Right cardiac atrium (tissue), 5 donors: ENCODE measurements around the gene OTULIN. TPM values are rescaled to one million over a fixed set of nuclear protein-coding genes. Genes with fewer than 3 reads are reported as not detected.

Source experiments
- ATAC-seq, 2 donors: fragments of 200-7000 bp; cut with Tn5 transposase; one replicate each; pipeline versions ENCODE4 v1.8.0 to v1.9.1; 2020; ENCODE audit warnings: moderate library complexity in 2 of 2, mild to moderate bottlenecking in 1 of 2
- DNase-seq, 3 donors: peaks; one replicate each; pipeline ENCODE4 v3.0.0-alpha.2; 2020
- H3K27ac ChIP-seq: one replicate; pipeline ENCODE4 v1.5.1; 2013; ENCODE audit warnings: mild to moderate bottlenecking, low read length, control low read depth, moderate library complexity
- H3K27me3 ChIP-seq: one replicate; pipeline ENCODE4 v1.6.1; 2013; ENCODE audit not compliant: control insufficient read depth, insufficient read depth
- H3K4me1 ChIP-seq: one replicate; pipeline ENCODE4 v1.6.1; 2013; ENCODE audit warnings: low read length; ENCODE audit not compliant: control insufficient read depth, insufficient read depth
- H3K4me3 ChIP-seq: one replicate; pipeline ENCODE4 v1.5.1; 2013; ENCODE audit warnings: low read length, control low read depth
- H3K9me3 ChIP-seq: one replicate; pipeline ENCODE4 v1.6.1; 2013; ENCODE audit warnings: low read length; ENCODE audit not compliant: control insufficient read depth
- WGBS: extraction: QIAGEN DNeasy Blood & Tissue Kit; methylation state at CpG from one replicate; pipeline ENCODE4 v1.1.7; 2013; 5-methylcytosine and 5-hydroxymethylcytosine counted together
- intact Hi-C, 4 donors: fragments of 100-400 bp; cut with DNase I; formaldehyde crosslinking; loops; one replicate each; pipeline versions ENCODE4 v1.11.0 to v1.14.0; 2022 to 2023
- polyA plus RNA-seq: library from polyadenylated mRNA; stranded (reverse); fragments of 200-250 nt; gene quantifications from one replicate; pipeline ENCODE4 v1.2.3, GENCODE V29; 2013
- total RNA-seq, 4 donors: library from RNA; stranded (reverse); fragmentation: NEBNext Ultra II Directional; extraction: Animal tissue kit (Norgen Biotek cat#: 25700); gene quantifications; one replicate each; pipeline ENCODE4 v1.2.1, GENCODE V29; 2021
- donor health status: healthy with polysubstance abuse.
- donor health status: DM: no; HTN: yes; CAD: no.
- donor health status: DM: no; HTN: no; CAD: no.
- donor health status: DM: no; HTN: yes; CAD: no; lungs with severe emphysema.
- donor health status: DM: yes; HTN: yes; CAD: no.

The OTULIN gene
- total and polyA plus RNA-seq, 5 donors = 6.0 to 20.4 (median 18.5) TPM

DNA sequence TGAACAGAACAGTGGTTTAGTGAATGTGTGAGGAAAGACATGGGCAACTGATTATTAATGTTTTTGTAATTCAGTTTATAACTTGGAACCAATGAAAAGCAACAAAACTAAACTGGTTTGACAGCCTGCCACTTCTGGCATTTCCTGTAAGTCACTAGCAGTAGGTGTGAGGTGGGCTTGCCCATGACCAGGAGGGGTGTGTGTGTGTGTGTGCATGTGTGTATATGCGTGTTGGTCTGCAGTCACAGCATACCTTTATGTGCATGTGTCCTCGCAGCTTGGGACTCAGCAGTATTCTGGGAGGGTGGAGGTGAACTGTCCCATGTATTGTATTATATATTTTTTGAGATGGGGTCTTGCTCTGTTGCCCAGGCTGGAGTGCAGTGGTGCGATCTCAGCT lies 32.3 kb downstream of the OTULIN start:
- ATAC-seq (no peak), DNase-seq (no peak)
- no peaks in the 10 kb centered on the region for H3K9me3 ChIP-seq
- H3K27ac ChIP-seq = no peak overlapping the region
- no peaks in the 10 kb centered on the region for H3K27me3 ChIP-seq
- 98% methylated on average over 3 of the region's 3 CpGs for WGBS
- intact Hi-C loops = no loop called here
- H3K4me1 ChIP-seq = peaks cover 6% of the 10 kb centered on the region
- H3K4me3 ChIP-seq = no peak overlapping the region

- ATAC-seq (peak in 1 of 2 donors; percentile 15), DNase-seq (no peak)
- intact Hi-C loops = no loop called here
- 78% methylated on average over 1 of the region's 1 CpG for WGBS
- H3K9me3 ChIP-seq = peaks cover under 1% of the 10 kb centered on the region
- peaks cover 6% of the 10 kb centered on the region for H3K4me1 ChIP-seq
- peak overlapping the region; percentile 30 for H3K27ac ChIP-seq
- H3K4me3 ChIP-seq = no peak overlapping the region
- no peaks in the 10 kb centered on the region for H3K27me3 ChIP-seq
Observed at GRCh38 chr5:14698495-14698894, 34.0 kb downstream of the OTULIN start.

DNA sequence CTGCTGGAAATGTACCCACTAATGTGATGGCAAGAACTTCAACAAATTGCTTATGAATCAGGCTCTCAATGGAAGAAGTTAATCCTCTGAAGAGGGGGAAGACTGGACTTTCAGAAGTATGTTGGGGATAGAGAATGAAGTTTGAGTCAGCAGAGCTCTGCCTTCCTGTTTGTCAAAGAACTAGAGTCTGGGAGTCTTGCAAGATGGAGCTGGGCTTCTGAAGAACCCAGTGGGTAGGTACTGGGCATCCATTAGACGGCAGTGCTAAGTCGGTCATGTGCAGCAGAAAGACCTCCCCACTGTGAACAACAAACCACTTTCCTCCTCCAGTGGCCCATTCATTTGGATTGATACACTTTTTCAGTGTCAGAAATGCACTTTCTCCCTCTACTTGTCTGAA lies 34.6 kb downstream of the OTULIN start:
- peaks cover 6% of the 10 kb centered on the region for H3K4me1 ChIP-seq
- intact Hi-C loops = no loop called here
- ATAC-seq (no peak), DNase-seq (no peak)
- H3K27me3 ChIP-seq = no peaks in the 10 kb centered on the region
- no peak overlapping the region for H3K27ac ChIP-seq
- no peak overlapping the region for H3K4me3 ChIP-seq
- 99% methylated on average over 2 of the region's 2 CpGs for WGBS
- peaks cover 2% of the 10 kb centered on the region for H3K9me3 ChIP-seq

DNA sequence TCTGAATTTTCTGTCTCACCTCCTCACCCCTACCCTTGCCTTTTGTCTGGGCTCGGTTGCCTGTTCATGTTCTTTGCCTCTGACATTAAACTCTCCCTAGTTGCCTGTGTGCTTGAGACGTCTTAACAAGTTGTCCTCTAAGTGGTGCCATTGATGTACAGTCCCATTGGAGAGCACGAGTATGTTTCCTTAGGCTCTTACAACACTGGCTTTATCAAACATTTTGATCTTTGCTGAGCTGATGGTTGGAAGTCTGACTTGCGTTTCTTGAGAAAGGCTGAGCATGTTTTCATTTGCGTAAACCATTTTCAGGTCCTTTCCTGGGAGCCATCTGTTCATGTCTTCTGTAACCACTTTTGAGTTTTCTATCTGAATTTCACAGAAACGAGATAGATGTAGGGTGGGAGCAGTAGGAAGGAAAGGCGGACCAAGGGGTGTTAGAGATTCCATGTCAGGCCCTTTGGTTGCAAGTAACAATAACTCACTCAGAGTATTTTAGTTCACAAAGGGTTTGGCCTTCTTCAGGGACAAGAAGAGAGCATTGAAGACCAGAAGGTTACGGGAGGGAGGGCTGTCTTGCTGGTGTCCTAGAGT lies 35.4 kb downstream of the OTULIN start:
- Histone ChIP-seq H3K9me3 (peaks cover 2% of the 10 kb centered on the region), H3K27me3 (no peaks in the 10 kb centered on the region), H3K4me3 (no peak overlapping the region), H3K4me1 (peaks cover 6% of the 10 kb centered on the region), H3K27ac (no peak overlapping the region)
- ATAC-seq (no peak), DNase-seq (no peak)
- 81% methylated on average over 8 of the region's 8 CpGs for WGBS
- intact Hi-C loops = no loop called here

DNA sequence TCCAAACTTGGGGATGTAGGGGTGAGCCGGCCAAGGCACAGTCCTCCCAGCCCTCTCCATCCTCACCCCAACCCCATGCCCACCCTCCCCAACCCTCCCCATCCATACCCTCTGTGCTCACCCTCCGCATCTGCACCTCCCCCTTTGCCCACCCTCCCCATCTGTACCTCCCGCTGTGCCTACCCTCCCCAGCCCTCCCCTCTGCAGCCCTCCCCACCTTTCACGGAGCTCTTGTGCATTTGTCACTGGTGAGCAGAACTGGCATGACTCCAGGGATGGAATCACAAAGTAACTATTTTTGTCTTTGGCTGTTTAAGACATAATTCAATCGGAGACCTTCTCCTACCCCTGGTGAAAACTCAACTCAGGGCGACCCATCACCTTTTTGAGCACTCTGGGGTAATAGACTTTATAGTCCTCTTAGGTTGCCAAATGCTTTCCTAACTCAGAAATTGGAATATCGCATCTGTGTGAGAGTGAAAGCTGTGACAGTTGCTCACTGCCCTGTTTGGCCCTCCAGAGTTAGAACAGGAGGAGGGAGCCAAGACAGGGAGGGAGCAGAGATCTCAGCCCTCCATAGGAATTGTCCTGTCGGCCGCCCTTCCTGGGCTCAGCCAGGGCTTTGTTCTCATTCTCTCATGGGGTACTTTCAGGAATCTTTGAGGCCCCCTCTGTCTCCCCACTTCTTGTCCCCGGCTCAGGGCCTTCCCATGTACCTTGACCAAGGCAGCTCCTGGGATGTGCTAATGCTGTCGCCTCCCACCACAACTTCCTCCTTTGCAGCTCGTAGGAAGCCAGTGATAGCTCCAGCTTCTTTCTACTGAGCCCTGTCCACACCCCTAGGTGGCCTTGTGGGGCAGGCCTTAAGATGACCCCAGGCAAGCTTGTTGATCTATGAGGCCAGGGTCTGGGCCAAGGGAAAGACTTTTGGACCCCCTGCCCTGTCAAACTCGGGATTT lies 36.2 kb downstream of the OTULIN start:
- no peaks in the 10 kb centered on the region for H3K27me3 ChIP-seq
- H3K4me1 ChIP-seq = peaks cover 6% of the 10 kb centered on the region
- peak; percentile 60 to 69 for ATAC-seq
- peak overlapping the region; percentile 85 for H3K27ac ChIP-seq
- intact Hi-C loops = no loop called here
- 48% methylated on average over 13 of the region's 13 CpGs for WGBS
- peaks cover 2% of the 10 kb centered on the region for H3K9me3 ChIP-seq
- DNase-seq = peak in 1 of 3 donors; percentile 50
- no peak overlapping the region for H3K4me3 ChIP-seq

GRCh38 chr5:14701556-14701955 lies 37.0 kb downstream of the OTULIN start:
- Histone ChIP-seq H3K4me1 (peaks cover 6% of the 10 kb centered on the region), H3K27me3 (no peaks in the 10 kb centered on the region), H3K4me3 (no peak overlapping the region), H3K9me3 (peaks cover 2% of the 10 kb centered on the region), H3K27ac (no peak overlapping the region)
- ATAC-seq (no peak), DNase-seq (no peak)
- intact Hi-C loops = no loop called here
- WGBS = 98% methylated on average over 10 of the region's 10 CpGs

DNA sequence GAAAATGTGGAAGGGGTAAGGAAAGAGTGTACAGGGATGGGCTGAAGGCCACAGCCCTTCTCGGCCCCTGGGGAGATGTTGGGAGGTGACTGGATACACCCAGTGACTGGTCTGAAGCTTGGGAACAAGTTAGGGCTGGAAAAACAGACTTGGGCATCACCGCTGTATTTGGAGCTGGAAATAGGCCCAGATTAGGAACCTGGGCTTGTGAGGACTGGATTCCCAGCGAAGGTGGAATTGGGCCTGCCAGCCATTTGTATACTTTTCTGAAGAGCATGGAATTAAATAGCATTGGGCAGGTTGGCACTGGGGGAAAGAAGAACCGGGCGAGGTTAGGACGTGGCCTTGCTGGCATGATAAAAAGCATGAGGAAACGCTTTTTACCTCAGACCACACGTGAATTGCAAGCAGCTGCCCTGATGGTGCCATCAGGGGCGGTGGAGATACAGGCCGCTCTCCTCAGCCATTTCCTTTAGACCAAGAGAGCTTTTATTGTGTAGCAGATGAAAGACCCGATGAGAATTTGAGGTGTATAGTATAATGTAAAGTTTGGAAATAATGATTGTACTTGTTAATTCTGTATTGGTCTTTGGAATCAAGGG lies 37.8 kb downstream of the OTULIN start:
- whole genome bisulfite sequencing = 94% methylated on average over 11 of the region's 11 CpGs
- ATAC-seq (no peak), DNase-seq (no peak)
- Histone ChIP-seq H3K4me3 (no peak overlapping the region), H3K27ac (peak overlapping the region; percentile 23), H3K9me3 (peaks cover 2% of the 10 kb centered on the region), H3K4me1 (peaks cover 6% of the 10 kb centered on the region), H3K27me3 (no peaks in the 10 kb centered on the region)
- intact Hi-C loops = no loop called here

- no peak overlapping the region for H3K27ac ChIP-seq
- 93% methylated on average over 8 of the region's 8 CpGs for WGBS
- intact Hi-C loops = no loop called here
- no peak for DNase-seq
- peaks cover 6% of the 10 kb centered on the region for H3K4me1 ChIP-seq
- peaks cover 2% of the 10 kb centered on the region for H3K9me3 ChIP-seq
- ATAC-seq = no peak
- H3K4me3 ChIP-seq = no peak overlapping the region
- H3K27me3 ChIP-seq = no peaks in the 10 kb centered on the region
Observed at GRCh38 chr5:14705556-14705955, 41.0 kb downstream of the OTULIN start.

DNA sequence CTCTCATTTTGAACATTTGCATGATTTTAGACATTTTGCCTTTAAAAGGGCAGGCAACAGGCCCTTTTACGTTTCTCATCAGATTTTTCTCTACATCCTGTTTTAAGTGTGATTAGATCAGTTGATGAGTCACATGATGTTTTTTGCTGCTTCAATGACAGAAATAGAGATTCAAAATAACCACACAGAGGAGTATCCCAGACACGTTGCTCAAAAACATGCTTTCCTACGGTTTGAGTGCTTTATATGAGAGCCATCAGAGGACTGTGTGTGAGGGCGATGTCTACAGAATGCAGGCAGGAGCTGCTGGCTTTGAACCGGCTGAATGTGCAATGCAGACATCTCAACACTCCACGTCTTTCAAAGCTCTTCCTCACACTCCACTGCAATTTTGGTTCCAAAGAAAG lies 42.1 kb downstream of the OTULIN start:
- peak overlapping the region; percentile 61 for H3K27ac ChIP-seq
- no peak for DNase-seq
- no peaks in the 10 kb centered on the region for H3K4me1 ChIP-seq
- WGBS = 39% methylated on average over 6 of the region's 6 CpGs
- peak in 1 of 2 donors; percentile 28 for ATAC-seq
- peaks cover 2% of the 10 kb centered on the region for H3K9me3 ChIP-seq
- intact Hi-C loops = no loop called here
- no peak overlapping the region for H3K4me3 ChIP-seq
- H3K27me3 ChIP-seq = no peaks in the 10 kb centered on the region

DNA sequence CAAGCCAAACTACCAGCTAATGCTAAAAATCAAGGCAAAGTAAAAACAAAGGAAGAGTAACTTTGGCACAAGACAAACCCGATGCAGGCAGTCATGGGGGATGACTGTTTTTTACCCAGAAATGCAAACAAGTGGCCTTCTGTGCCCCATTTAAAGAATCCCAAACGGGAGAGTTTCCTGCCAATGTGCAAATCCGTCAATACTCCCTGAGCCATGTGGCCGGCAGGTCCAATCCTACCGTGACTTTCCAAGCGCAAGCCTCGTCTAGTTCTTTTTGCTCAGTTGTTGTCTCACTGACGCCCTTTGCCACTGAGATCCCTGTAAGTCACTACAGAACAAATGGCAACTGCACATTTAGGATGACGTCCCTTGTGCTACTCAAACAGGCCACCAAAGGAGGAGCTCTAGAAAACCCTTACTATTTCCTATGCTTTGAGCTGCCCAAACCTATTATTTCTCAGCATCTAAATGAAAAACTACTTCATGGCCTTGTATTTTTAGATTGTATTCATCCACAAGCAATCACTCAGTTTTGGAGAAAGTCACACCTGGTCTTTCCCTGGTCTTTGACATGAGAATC lies 43.4 kb downstream of the OTULIN start:
- H3K4me3 ChIP-seq = no peak overlapping the region
- no peaks in the 10 kb centered on the region for H3K27me3 ChIP-seq
- WGBS = 90% methylated on average over 9 of the region's 9 CpGs
- intact Hi-C loops = no loop called here
- ATAC-seq (no peak), DNase-seq (no peak)
- H3K4me1 ChIP-seq = no peaks in the 10 kb centered on the region
- peaks cover 2% of the 10 kb centered on the region for H3K9me3 ChIP-seq
- no peak overlapping the region for H3K27ac ChIP-seq

DNA sequence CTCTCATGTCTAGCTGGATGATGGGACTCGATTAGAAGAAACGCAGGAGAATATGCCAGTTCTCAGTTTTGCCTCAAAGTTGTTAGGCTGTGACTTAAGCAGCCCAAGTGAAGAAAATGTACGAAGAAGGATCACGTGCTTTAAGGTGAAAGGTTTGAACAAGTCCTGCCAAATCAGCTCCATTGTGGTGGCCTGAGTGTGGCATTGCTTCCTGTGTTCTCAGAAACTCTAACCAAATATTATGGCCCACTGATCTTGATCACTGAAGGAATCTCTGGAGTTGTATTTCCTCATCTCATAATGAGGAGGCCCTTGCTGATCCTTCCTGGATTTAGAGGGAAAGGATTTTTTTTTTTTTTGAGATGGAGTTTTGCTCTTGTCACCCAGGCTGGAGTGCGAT lies 44.0 kb downstream of the OTULIN start:
- H3K27ac ChIP-seq = no peak overlapping the region
- no peak overlapping the region for H3K4me3 ChIP-seq
- no peaks in the 10 kb centered on the region for H3K4me1 ChIP-seq
- intact Hi-C loops = no loop called here
- peaks cover under 1% of the 10 kb centered on the region for H3K9me3 ChIP-seq
- ATAC-seq = no peak
- DNase-seq = no peak
- 93% methylated on average over 5 of the region's 5 CpGs for WGBS
- no peaks in the 10 kb centered on the region for H3K27me3 ChIP-seq
